Left ventricle myocardium superior (tissue), 1 donor: ENCODE measurements around the gene ACP4. TPM values are rescaled to one million over a fixed set of nuclear protein-coding genes. Genes with fewer than 3 reads are reported as not detected.
"Not testable (repeated sequence)": the region's sequence is repeated elsewhere in the genome, so short reads cannot be mapped to it uniquely, and the experiment has no call there.

ENCODE experiments used
- ATAC-seq: fragments of 200-7000 bp; cut with Tn5 transposase; one replicate; pipeline ENCODE4 v1.9.1; 2020; ENCODE audit warnings: mild to moderate bottlenecking, moderate library complexity
- DNase-seq: peaks from one replicate; pipeline ENCODE4 v3.0.0-alpha.2; 2020
- intact Hi-C: fragments of 100-400 bp; cut with micrococcal nuclease; formaldehyde crosslinking; loops from one replicate; pipeline ENCODE4 v1.11.0; 2022
- long read RNA-seq: library from polyadenylated mRNA; unstranded; transcript quantifications from one replicate; pipeline ENCODE4 v2.0.0, GENCODE V29; 2021
- total RNA-seq: library from RNA; stranded (reverse); fragmentation: NEBNext Ultra II Directional; extraction: Animal tissue kit (Norgen Biotek cat#: 25700); gene quantifications from one replicate; pipeline ENCODE4 v1.2.1, GENCODE V29; 2021
- donor health status: DM: no; HTN: yes; CAD: no; lungs with severe emphysema.

Gene ACP4
- not detected for total RNA-seq
- long read RNA-seq, result 0 reads

- intact Hi-C loops, result no loop called here
- DNase-seq (no peak), ATAC-seq (no peak)
These were observed at the start of gene ACP4 for GRCh38 chr19:50790396-50790795. ACP4 (plus strand) TSS chr19:50790415; CDS start chr19:50790415, 0 bp downstream.

GRCh38 chr19:50741179-50741933 is 48.9 kb upstream of the ACP4 start:
- intact Hi-C loops, result no loop called here
- no peak for ATAC-seq
- DNase-seq, result no peak

- no peak for DNase-seq
- ATAC-seq, result no peak
- intact Hi-C loops, result no loop called here
These were observed 46.7 kb upstream of the ACP4 start for GRCh38 chr19:50743537-50743936.

GRCh38 chr19:50745221-50745620 is 45.0 kb upstream of the ACP4 start:
- intact Hi-C loops, result no loop called here
- DNase-seq (no peak), ATAC-seq (no peak)

- ATAC-seq, intact Hi-C loops, DNase-seq: not testable (repeated sequence)
These were observed 43.1 kb upstream of the ACP4 start for GRCh38 chr19:50747141-50747540.

GRCh38 chr19:50749490-50749889 is 40.7 kb upstream of the ACP4 start:
- DNase-seq, result no peak
- intact Hi-C loops, result no loop called here
- no peak for ATAC-seq

GRCh38 chr19:50750010-50750409 is 40.2 kb upstream of the ACP4 start:
- ATAC-seq, result no peak
- DNase-seq, result no peak
- intact Hi-C loops, result no loop called here

- intact Hi-C loops, result no loop called here
- ATAC-seq, result no peak
- no peak for DNase-seq
These were observed 36.3 kb upstream of the ACP4 start for GRCh38 chr19:50753879-50754278.

GRCh38 chr19:50756244-50756643 is 34.0 kb upstream of the ACP4 start:
- intact Hi-C loops, ATAC-seq, DNase-seq: not testable (repeated sequence)

GRCh38 chr19:50757624-50758023 is 32.6 kb upstream of the ACP4 start:
- ATAC-seq, intact Hi-C loops, DNase-seq: not testable (repeated sequence)

GRCh38 chr19:50759076-50759475 is 31.1 kb upstream of the ACP4 start:
- ATAC-seq, DNase-seq, intact Hi-C loops: not testable (repeated sequence)

- DNase-seq, result no peak
- intact Hi-C loops, result no loop called here
- no peak for ATAC-seq
These were observed 30.3 kb upstream of the ACP4 start for GRCh38 chr19:50759886-50760285.

- intact Hi-C loops, DNase-seq, ATAC-seq: not testable (repeated sequence)
These were observed 28.7 kb upstream of the ACP4 start for GRCh38 chr19:50761501-50761900.

GRCh38 chr19:50763521-50763920 is 26.7 kb upstream of the ACP4 start:
- ATAC-seq, DNase-seq, intact Hi-C loops: not testable (repeated sequence)

GRCh38 chr19:50764409-50764808 is 25.8 kb upstream of the ACP4 start:
- ATAC-seq (no peak), DNase-seq (no peak)
- intact Hi-C loops, result no loop called here

GRCh38 chr19:50766746-50767145 is 23.5 kb upstream of the ACP4 start:
- ATAC-seq, intact Hi-C loops, DNase-seq: not testable (repeated sequence)

GRCh38 chr19:50767263-50767662 is 23.0 kb upstream of the ACP4 start:
- DNase-seq, ATAC-seq, intact Hi-C loops: not testable (repeated sequence)

GRCh38 chr19:50768277-50768676 is 21.9 kb upstream of the ACP4 start:
- DNase-seq (no peak), ATAC-seq (no peak)
- intact Hi-C loops, result no loop called here

GRCh38 chr19:50770164-50770563 is 20.1 kb upstream of the ACP4 start, which contains the start of gene GPR32:
GPR32 (plus strand) TSS chr19:50770464; CDS start chr19:50770601, 137 bp downstream.
- DNase-seq, ATAC-seq, intact Hi-C loops: not testable (repeated sequence)

GRCh38 chr19:50770888-50771287 is 19.3 kb upstream of the ACP4 start:
- intact Hi-C loops, result no loop called here
- ATAC-seq (no peak), DNase-seq (no peak)

- intact Hi-C loops, result no loop called here
These were observed 17.7 kb upstream of the ACP4 start for GRCh38 chr19:50772476-50772875.

More at GRCh38 chr19:50772476-50772875, 17.7 kb upstream of the ACP4 start:
- no peak for DNase-seq
- no peak for ATAC-seq
